HG03565 (cell line): ENCODE data around the gene AP1M1.
"Not testable (repeated sequence)": the region's sequence is repeated elsewhere in the genome, so short reads cannot be mapped to it uniquely, and the experiment has no call there.

ENCODE experiments used
- ATAC-seq: cut with Tn5 transposase; IDR thresholded peaks from one replicate; pipeline ENCODE4 v1.9.1; 2021; ENCODE audit warnings: mild to moderate bottlenecking, moderate library complexity; ENCODE audit not compliant: unreplicated experiment

AP1M1 gene

DNA sequence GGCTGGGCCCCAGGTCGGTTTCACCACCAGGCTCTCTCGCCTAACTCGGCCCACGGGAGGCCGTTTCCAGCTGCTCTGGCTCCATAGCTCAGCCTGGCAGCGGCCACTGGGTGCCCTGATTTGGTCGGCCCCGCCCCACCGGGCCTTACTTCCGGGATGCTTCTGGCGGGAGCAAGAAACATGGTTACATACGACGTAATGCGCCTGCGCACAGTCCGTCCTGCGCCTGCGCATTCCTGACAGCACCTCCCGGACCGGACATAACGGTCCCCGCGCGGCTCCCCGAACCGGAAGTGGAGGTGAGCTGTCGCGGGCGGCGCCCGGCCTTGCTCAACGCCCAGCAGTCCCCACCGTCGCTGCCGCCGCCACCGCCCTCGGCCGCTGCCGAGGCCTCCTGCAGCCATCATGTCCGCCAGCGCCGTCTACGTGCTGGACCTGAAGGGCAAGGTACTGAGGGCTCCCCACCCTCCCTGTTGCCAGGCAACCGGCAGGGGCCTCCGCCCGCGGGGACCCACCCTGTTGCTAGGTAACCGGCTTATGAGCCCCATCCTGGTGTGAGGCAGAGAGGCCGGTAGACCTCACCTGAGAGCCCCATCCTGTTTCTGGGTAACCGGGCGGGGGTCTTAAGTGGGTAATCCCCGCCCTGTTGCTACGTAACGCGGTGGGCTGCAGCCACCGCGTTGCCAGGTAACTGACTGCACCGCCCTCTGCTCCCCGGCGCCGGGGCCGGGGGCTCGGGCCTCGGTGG is at the start of gene AP1M1:
TSS of gene AP1M1 (plus strand) at position 290 of the 748 bp plus-strand sequence. CDS start at position 406, 116 bp downstream.
- ATAC-seq: peak; percentile 80

DNA sequence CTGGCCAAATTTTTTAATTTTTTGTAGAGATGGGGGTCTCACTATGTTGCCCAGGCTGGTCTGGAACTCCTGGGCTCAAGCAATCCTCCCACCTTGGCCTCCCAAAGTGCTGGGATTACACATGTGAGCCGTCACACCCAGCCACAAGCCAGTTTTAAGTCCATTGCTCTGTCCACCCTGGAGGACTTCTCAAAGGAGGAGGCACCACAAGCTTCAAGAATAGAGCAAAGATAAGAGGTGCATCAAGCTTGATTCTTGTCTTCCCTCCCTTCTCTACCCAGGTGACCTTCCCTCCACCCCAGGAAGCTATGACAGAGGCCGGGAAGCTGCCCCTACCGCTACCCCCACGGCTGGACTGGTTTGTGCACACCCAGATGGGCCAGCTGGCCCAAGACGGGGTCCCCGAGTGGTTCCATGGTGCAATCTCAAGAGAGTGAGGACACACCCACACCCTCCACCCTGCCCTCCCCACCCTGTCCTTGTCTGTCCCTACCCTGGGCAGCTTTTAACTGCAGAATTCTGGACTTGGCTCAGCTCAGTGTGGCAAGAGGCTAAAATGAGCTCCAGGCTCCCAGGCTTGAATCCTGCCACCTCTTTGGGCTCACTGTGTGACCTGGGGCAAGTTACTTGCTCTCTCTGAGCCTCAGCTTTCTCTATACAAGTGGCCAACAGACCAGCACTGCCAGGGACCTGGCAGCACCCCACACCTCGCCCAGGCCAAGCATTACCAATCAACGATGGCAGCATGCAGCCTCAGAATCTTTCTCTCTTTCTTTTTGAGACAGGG is 49.1 kb upstream of the AP1M1 start:
- no peak for ATAC-seq

DNA sequence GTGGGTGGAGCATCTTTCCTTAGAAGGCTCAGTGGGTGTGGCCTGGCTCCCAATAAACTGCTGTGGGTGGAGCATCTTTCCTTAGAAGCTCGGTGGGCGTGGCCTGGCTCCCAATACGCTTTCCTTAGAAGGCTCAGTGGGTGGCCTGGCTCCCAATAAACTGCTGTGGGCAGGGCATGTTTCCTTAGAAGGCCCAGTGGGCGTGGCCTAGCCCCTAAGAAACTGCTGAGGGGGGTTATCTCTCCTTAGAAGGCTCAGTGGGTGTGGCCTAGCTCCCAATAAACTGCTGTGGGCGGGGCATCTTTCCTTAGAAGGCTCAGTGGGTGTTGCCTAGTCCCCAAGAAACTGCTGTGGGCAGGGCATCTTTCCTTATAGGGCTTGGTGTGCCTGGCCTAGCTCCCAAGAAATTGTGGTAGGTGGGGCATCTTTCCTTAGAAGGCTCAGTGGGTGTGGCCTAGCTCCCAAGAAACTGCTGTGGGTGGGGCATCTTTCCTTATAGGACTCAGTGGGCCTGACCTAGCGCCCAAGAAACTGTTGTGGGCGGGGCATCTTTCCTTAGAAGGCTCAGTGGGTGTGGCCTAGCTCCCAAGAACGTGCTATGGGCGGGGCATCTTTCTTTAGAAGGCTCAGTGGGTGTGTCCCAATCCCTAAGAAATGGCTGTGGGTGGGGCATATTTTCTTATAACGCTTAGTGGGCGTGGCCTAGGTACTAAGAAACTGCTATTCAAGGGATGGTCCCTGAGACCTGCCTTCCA is 44.0 kb upstream of the AP1M1 start:
- no peak for ATAC-seq

DNA sequence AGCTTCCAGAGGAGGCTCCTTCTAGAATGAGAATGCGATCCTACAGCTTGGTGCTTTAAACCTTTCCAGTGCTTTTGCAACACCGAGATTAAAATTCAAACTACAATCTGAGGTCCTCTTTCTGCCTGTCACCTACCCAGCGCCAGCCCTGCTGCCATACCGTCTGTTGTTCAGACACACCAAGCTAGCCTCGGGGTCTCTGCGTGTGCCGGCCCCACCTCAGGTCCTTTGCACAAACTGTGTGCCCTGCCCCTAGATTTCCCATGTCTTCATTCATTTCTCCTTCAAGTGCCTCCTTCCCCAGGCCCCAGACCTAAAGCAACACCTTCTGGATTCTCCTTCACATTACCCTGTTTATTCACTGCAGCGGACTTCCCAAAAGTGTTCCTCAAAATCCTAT is 43.2 kb upstream of the AP1M1 start:
- no peak for ATAC-seq

DNA sequence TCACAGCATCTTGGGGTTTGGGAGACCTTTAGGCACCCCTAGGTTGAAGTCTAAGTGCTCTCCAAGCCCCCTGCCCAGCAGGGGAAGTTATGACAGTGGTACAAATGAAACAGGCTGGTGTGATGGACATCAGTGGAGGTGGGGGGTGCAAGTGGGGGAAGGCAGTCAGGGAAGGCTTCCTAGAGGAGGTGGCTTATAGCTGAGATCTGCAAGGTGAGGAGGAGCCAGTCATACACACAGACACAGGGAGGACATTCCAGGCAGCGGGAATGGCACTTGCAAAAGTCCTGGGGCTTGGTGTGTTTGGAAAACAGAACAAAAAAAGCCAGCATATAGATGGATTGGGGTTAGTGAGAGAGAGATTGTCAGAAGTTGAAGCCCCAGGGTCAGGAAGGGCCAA is 42.6 kb upstream of the AP1M1 start:
- no peak for ATAC-seq

DNA sequence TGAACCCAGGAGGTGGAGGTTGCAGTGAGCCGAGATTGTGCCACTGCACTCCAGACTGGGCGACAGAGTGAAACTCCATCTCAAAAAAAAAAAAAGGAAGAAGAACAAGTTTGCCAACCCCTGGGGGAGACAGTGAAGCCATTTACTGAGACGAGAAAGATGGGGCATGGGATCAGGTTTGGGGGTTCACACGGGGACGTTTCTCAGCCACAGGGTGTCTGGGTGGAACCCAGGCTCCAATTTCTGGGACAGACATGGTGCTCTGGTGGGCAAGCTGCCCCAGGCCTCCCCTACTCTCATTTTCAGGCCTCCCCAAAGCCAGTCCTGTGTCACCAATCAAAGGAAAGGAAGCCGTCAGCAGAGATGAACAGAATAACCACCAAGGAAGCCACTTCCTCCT is 40.8 kb upstream of the AP1M1 start:
- ATAC-seq: no peak

DNA sequence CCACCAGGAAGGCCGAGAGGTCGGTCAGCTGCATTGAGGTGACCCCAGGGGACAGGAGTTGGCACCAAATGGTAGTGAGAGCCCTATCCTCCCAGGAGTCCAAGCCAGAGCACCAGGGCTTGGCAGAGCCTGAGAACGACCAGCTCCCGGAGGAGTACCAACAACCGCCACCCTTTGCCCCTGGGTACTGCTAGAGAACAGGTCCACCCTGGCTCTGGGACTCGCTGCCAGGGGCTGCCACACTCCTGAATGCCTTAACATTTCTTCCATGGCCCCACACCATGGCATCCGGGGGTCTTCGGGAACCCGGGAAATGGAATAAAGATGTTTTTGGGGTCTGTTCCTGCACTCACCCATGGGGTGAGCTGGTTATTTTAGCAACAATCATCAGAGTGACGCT is 40.1 kb upstream of the AP1M1 start:
- no peak for ATAC-seq

DNA sequence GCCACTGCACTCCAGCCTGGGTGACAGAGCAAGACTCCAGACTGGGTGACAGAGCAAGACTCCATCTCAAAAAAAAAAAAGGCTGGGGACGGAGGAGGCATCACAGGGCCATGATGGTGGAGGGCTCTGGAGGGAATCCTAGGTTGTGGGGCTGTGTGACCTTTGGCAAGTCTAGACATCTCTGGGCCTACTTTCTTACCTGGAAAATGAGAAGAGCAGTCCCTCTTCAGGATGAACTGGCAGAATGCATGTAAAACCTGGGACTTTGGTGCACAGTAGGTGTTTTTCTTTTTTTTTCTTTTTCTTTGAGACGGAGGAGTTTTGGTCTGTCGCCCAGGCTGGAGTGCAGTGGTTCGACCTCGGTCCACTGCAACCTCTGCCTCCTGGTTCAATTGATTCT is 38.1 kb upstream of the AP1M1 start:
- no peak for ATAC-seq

DNA sequence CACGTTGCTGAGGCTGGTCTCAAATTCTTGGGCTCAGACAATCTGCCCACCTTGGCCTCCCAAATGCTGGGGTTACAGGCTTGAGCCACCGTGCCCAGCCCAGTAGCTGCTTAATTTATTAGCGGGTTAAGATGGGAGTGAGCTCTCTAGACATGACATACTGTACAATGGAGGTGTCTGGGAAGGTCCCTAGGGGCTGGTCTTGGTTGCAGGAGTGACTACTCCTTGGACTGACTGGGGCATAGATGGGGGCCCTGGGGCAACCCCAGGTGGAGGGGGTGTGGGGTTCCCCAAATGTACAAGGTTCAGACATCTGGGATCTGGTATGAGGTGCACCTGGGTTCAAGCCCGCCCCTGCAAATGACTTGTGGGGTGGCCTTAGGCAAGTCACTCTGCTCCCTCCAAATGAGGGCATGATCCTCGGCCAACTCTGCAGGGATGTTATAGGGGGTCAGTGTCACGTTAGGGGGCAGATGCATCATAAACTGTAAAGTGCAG is 37.2 kb upstream of the AP1M1 start:
- no peak for ATAC-seq

DNA sequence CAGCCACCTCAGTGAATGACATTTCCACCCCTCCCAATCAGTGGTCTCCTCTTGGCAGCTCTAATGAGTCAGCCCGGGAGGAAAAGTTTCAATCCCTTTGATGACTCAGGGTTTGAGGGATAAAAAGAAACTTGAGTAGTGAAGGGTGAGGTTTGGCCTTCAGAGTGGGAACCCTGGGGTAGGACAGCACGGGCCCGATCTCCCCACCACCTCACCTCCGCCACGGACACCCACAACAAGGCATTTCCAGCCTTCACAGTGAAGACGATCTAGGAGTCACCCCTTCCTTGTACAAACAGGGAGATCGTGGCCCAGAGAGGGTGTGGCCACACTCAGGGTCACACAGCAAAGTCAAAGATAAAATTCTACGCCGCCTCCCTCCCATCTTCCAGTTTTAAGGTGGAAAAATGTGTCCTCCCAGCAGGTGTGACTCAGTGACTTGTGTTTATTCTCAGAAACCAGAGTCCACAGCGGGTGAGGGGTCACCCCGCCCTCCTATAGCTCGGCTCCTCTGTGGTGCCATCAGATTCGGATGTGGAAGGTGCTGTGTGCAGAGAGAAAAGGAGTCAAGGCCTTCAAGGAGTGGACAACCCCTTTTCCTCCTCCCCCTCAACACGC is 36.7 kb upstream of the AP1M1 start:
- ATAC-seq: no peak

DNA sequence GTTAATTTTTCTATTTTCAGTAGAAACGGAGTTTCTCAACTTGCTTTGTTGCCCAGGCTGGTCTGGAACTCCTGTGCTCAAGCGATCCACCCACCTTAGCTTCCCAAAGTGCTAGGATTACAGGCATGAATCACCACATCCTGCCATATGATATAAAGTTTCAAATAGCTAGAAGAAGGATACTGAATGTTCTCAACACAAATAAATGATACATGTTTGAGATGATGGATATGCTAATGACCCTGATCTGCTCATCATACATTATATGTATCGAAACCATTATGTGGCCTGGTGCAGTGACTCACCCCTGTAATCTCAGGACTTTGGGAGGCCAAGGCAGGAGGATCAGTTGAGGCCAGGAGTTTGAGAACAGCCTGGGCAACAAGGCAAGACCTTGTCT is 35.9 kb upstream of the AP1M1 start:
- ATAC-seq: no peak

DNA sequence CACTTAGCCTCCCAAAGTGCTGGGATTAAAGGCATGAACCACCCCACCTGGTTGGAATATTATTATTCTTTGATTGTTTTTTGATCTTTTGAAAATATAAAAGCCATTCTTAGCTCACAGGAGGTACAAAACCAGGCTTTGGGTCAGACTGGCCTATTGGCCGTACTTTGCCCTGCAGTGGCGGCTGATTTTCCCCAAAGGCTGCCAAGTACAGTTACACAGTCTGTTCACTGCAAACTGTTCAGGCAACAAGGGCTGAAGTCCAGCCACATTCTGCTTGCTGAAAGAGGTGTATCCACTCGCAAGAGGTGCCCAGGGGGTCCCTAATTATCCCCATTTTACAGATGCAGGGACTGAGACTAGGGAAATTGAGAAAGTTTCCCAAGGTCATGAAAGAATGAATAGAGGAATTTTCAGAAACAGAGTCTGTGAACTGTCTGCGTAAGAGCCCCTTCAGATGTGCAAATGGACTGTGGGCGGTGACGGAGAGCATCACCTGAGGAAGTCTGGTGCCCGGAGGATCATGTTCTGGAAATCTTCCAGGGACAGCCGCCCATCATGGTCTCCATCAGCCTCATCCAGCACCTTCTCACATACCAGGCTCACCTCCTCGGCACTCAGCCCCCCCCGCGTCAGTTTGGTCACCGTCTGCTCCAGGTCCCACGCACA is 33.4 kb upstream of the AP1M1 start:
- no peak for ATAC-seq

DNA sequence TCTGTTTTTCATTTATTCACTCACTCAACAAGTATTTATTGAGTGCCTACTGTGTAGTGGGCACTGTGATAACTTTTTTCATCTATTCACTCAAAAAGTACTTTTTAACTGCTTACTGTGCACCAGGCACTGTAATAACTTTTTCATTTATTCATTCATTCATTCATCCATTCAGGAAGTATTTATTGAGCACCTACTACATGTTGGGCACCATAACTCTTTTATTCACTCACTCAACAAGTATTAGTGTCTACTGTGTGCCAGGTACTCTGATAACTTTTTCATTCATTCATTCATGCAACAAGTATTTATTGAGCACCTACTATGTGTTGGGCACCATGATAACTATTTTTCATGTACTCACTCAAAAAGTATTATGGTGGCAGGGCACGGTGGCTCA is 31.3 kb upstream of the AP1M1 start:
- no peak for ATAC-seq

DNA sequence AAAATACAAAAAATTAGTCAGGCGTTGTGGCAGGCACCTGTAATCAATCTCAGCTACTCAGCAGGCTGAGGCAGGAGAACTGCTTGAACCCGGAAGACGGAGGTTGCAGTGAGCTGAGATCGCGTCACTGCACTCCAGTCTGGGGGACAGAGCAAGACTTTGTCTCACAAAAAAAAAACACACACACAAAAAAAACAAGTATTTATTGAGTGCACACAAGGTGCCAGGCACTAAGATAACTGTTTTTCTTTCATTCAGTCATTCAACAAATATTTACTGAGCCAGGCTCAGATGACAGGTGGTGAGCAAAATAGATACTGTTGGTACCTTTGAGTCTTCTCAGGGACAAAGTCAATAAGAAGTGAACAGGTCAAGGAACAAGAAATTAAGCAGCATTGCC is 30.7 kb upstream of the AP1M1 start:
- ATAC-seq: no peak

DNA sequence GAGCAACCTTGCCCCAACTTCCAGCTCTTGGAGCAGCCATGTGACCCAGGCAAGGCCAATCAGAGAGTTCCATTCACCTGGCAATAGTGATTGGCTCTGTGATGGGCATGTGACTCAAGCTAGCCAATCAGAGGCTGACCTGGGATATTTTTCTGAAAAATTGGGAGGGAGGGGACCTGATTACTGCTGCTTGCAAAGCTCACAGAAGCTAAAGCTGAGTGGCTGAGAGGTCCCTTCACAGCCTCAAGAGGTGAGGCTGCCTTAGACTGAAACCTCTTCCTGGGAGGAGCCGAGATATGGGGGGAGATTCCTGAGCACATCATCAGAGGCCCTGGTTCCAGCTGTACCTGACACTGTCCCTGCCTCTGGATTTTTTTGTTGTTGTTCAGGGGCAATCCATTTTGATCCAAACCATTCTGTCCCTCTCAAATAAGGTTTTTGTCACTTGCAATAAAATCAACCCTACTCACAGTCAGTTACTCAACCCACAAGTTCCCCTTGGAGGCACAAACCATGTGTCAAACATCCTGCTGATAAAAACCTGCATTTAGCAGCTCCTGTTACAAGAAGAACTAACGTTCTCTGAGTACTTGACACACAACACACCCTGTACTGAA is 29.1 kb upstream of the AP1M1 start:
- ATAC-seq: no peak

DNA sequence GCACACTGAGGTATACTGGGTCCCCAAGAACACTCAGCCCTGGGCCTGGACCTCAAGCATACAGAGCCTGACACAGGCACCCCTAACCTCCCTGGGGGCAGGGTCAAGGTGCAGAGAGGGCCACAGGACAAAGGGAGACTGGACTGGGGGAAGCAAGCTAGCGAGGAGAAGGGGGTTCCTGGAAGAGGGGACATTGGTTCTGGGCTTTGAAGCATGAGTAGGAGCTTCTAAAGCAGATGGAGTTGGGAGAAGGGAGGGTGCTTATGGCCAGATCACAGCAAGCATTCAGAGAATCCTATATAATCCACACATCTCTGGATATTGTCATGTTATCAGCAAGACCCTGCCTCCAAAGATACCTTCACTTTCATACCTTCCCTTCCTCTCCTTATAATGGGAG is 27.6 kb upstream of the AP1M1 start:
- no peak for ATAC-seq

DNA sequence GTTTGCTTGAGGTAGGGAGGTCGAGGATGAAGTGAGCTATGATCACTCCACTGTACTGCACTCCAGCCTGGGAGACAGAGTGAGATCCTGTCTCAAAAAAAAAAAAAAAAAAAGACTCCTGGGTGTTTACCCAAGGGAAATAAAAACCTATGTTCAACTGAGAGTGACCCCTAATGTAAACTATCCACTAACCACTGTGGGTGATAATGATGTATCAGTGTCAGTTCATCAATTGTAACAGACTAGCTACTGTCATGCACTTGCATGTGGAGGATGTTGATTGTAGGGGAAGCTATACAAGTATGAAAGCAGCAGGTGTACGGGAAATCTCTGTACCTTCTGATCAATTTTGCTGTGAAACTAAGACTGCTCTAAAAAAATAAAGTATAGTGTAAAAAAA is 21.8 kb upstream of the AP1M1 start:
- ATAC-seq: no peak

DNA sequence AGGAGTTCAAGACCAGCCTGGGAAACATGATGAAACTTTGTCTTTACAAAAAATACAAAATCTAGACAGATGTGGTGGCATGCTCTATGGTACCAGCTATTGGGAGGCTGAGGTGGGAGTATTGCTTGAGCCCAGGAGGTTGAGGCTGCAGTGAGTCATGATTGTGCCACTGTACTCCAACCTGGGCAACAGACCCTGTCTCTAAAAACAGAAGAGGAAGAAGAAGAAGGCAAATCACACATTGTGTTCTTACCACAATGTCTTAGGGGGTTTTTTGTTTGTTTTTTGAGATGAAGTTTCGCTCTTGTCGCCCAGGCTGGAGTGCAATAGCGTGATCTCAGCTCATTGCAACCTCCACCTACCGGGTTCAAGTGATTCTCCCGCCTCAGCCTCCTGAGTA is 18.8 kb upstream of the AP1M1 start:
- ATAC-seq: not testable (repeated sequence)

DNA sequence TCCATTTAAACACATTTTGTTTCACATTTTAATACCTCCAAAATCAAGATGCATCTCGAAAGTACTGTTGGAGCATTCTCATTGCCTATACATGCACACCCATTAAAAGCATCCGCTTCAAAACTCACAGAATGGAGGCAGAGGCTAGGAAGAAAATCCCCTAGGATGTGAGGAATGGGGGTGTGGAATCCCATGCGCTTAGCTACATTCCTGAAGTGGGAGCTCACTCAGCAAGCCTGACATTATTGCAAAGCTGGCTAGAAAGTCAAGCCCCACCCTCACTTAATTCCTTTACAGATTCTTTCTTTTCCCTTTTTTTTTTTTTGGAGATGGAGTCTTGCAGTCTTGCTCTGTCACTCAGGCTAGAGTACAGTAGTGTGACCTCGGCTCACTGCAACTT is 17.1 kb upstream of the AP1M1 start:
- ATAC-seq: no peak

DNA sequence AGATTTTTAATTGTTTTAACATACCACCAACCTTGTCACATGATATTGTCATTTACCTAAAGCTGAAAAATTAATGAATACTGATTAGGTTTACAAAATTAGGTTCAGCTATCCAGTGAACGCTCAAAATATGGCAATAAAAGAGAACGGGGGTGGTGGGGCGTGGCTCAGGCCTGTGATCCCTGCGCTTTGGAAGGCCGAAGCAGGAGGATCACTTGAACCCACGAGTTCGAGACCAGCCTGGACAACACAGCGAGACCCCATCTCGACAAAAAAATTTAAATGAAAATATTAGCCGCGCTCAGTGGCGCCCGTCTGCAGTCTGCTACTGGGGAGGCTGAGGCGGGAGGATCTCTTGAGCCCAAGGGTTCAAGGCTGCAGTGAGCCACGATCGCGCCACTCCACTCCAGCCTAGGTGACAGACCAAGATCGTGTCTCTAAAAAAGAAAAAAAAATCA is 13.0 kb upstream of the AP1M1 start:
- no peak for ATAC-seq
